ENCODE results near the gene VCL.
"Not testable (repeated sequence)": the region's sequence is repeated elsewhere in the genome, so short reads cannot be mapped to it uniquely, and the experiment has no call there.

The VCL gene
- total RNA-seq: 41.6 to 145 (median 60.5) reads per million in 9 experiments

DNA sequence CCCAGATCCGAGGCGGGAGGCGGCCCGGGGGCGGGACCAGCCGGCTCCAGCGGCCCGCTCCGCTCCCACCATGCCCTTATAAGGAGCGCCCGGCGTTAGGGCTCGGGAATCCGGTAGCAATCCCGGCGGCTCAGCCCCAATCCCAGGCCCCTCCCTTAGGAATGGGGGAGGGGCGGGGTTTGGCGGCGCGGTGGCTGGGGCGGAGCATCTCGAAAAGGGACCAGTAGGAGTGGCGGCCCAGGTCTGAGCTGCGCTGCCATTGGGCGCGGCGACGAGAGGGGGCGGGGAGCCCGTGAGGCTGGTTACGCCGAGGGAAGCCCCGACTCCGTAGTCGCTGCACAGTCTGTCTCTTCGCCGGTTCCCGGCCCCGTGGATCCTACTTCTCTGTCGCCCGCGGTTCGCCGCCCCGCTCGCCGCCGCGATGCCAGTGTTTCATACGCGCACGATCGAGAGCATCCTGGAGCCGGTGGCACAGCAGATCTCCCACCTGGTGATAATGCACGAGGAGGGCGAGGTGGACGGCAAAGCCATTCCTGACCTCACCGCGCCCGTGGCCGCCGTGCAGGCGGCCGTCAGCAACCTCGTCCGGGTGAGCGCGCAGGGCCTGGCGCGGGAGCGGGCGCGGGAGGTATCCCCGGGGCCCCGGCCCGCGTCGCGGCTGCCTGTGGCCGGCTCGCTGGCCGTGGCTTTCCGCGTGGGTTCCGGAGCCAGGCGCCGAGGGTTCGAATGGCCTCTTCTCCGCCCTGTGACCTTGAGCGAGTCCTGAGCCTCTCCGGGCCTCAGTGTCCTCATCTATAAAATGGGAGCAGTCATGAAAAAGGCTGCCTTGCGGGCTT lies at the start of gene VCL:
Gene VCL (plus strand): TSS at position 330 of the 836 bp plus-strand sequence. CDS start 92 bp downstream, at position 422.
- Mint-ChIP-seq H3K4me3 (peak within 1 kb of the TSS; percentile 89 to 96), H3K27ac (peak within 1 kb of the TSS; percentile 80 to 82), H3K27me3 (no peaks in the 10 kb centered on the region), H3K4me1 (ENCODE audit: low read depth in 2 of 2) (peaks cover 44 to 51% of the 10 kb centered on the region in 2 donors), H3K36me3 (ENCODE audit: insufficient read depth) (peaks cover 12% of the 10 kb centered on the region), H3K9me3 (no peaks in the 10 kb centered on the region)
- DNase-seq (peak; percentile 95 to 97 (median 95)), ATAC-seq (replicated peaks) (peak; percentile 96)

DNA sequence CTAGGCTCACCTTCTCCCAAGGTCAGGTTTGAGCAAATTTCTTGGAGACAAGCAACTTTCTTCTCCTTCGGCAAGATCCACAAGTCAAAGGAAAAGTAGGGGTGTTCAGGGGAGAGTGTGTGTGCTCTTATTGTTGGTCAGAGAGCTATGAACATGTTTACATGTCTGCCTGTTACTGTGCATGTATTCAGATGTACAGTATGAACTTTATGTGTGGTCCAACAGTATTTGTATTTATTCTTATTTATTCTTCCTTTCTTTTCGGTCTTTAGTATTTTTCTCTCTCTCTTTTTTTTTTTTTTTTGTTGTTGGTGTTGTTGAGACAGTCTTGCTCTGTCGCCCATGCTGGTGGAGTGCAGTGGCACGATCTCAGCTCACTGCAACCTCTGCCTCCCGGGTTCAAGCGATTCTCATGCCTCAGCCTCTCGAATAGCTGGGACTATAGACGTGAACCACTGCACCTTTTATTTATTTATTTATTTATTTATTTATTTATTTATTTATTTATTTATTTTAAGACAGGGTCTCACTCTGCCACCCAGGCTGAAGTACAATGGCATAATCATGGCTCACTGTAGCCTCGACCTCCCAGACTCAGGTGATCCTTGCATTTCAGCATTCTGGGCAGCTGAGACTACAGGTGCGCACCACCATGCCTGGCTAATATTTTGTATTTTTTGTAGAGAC lies 48.8 kb upstream of the VCL start:
- Mint-ChIP-seq H3K36me3 (ENCODE audit: insufficient read depth) (no peaks in the 10 kb centered on the region), H3K27ac (no peak overlapping the region), H3K4me1 (ENCODE audit: low read depth in 2 of 2) (peaks cover 7% of the 10 kb centered on the region in 2 donors), H3K4me3 (no peak overlapping the region), H3K9me3 (no peaks in the 10 kb centered on the region), H3K27me3 (no peaks in the 10 kb centered on the region)
- DNase-seq (no peak), ATAC-seq (replicated peaks) (no peak)

DNA sequence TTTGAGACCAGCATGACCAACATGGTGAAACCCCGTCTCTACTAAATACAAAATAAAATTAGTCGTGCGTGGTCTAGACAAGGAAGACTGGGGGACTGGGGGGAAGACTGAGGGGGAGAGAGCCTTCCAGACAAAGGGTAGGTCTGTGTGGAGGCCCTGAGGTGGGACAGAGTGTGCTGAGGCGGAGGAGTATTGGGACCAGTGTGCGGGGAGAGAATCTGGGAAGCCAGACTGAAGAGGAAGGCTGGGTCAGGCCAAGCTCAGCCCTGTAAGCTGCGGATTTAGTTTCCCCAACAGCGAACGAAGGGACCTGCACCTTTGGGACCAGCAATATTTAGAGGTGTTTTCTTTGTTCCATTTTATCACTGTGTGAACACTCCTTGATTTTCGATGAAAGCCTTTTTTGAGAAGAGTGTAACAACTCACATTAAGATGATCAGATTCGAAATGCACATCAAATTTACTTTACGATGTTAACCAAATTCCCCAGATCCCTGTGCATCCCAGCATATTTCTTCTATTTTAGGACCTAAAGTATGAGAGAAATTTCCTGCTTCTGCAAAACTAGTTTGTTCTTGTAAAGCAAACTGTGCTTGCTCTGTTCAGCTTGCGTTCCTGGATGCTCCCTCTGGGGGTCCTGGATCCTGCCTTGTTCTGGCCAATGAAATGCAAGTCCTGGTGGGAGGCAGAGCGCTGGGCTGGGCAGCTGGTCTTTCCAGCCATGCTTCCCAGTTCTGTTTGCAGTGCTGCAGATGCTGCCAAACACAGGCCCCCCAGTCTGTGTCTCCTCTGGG lies 47.6 kb upstream of the VCL start:
- no peak overlapping the region for H3K4me3 Mint-ChIP-seq
- H3K27me3 Mint-ChIP-seq: no peaks in the 10 kb centered on the region
- H3K9me3 Mint-ChIP-seq: no peaks in the 10 kb centered on the region
- ATAC-seq (replicated peaks) (no peak), DNase-seq (no peak)
- H3K36me3 Mint-ChIP-seq (ENCODE audit: insufficient read depth): peaks cover 5% of the 10 kb centered on the region
- H3K4me1 Mint-ChIP-seq (ENCODE audit: low read depth in 2 of 2): peaks cover 8 to 12% of the 10 kb centered on the region in 2 donors
- no peak overlapping the region for H3K27ac Mint-ChIP-seq

DNA sequence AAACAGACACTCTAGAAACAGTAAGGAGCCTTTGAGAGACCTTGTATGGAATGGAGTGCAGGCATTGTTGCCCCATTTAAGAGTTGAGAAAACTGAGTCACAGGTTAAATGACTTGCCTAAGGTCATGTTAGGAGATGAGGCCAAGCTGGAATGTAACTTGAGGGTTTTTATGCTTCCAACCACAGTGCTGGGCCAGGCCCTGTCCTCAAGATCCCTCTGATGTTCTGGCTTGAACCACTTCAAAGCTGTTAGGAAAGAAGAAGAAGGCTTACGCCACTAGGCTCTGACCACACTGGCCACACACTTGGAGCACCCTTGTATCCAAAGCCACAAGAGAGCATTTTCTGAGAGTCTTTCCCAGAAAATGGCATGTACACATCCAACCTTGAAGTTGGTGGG lies 44.3 kb upstream of the VCL start:
- Mint-ChIP-seq H3K9me3 (no peaks in the 10 kb centered on the region), H3K4me1 (ENCODE audit: low read depth in 2 of 2) (peaks cover 30 to 31% of the 10 kb centered on the region in 2 donors), H3K27me3 (no peaks in the 10 kb centered on the region), H3K4me3 (no peak overlapping the region), H3K36me3 (ENCODE audit: insufficient read depth) (peaks cover 9% of the 10 kb centered on the region), H3K27ac (peak overlapping the region in 1 of 2 donors; percentile 15)
- ATAC-seq (replicated peaks): no peak
- no peak for DNase-seq

DNA sequence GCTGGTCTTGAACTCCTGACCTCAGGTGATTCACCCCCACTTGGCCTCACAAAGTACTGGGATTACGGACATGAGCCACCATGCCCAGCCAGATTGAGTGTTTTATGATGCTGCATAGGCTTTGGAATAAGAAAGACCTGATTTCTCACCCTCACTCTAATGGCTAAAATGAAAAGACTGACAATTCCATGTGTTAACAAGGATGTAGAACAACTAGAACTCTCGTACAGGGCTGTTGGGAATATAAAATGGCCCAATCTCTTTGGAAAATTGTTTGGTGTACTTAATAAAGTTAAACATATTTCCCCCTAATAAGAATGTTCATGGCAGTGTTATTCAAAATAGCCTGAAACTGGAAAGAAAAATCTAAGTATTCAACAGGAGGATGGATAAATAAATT lies 43.2 kb upstream of the VCL start:
- Mint-ChIP-seq H3K9me3 (no peaks in the 10 kb centered on the region), H3K27me3 (no peaks in the 10 kb centered on the region), H3K4me1 (ENCODE audit: low read depth in 2 of 2) (peaks cover 37 to 38% of the 10 kb centered on the region in 2 donors), H3K36me3 (ENCODE audit: insufficient read depth) (peaks cover 9% of the 10 kb centered on the region), H3K4me3 (no peak overlapping the region), H3K27ac (peak overlapping the region in 1 of 2 donors; percentile 56)
- no peak for ATAC-seq (replicated peaks)
- no peak for DNase-seq

DNA sequence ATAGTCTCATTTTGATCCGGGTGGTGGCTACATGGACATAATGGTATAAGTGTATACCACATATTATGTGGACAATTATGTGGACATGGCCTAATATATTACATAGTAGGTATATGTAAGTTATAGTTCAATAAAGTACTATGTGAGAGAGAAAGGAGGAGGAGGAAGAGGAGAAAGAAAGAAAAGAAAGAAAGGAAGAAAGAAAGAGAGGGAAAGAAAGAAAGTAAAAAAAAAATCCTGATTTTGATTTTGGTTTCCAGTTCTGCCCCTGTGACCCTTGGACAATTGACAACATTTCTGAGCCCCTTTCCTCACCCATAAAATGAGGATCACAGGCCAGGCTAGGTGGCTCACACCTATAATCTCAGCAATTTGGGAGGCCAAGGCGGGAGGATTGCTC lies 42.2 kb upstream of the VCL start:
- Mint-ChIP-seq H3K27ac (peak overlapping the region in 1 of 2 donors; percentile 56), H3K4me3 (peak overlapping the region; percentile 22 to 32), H3K27me3 (no peaks in the 10 kb centered on the region), H3K9me3 (no peaks in the 10 kb centered on the region), H3K36me3 (ENCODE audit: insufficient read depth) (peaks cover 11% of the 10 kb centered on the region), H3K4me1 (ENCODE audit: low read depth in 2 of 2) (peaks cover 47 to 48% of the 10 kb centered on the region in 2 donors)
- DNase-seq (no peak), ATAC-seq (replicated peaks) (no peak)

DNA sequence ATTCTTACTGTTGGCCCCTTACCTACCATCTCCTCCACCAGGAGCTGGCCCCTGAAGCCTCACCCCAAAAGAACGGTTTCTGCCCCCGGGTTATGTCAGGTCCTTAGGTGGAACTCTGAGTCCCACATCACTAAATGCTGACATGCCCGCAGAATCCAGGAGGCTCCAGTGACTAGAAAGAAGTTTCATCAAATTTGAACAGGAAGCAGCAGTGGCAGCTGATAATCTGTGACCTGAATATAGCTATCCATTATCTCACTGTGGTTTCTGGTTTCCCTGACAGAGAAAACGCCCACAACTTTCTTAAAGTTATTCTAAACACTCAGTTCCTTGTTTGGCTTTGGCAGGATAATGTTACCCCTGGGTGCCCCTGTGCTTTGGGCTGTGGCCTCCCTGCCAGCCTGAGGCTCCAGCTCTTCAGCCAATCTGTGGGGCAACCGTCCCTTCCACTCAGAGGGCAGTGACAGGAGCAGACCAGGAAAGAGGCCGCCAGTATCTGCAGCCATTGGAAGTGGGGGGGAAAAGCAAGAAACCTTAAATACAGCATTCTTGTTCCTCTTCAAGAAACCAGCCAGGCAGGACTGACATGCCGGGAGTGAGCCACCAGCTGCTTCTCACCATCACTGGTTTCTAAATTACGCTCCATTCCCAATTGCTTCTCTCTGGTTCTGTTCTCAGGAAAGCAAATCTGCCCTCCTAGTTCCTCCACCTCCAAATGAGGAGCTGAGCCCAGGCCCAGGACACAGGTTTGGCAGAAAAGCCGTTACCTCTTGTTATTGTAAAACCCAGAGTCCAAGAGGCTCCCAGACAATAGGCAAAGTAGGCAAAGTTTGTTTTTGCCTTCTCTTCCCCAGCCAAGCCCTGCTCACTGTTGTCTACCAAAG lies 41.2 kb upstream of the VCL start:
- Mint-ChIP-seq H3K4me3 (peak overlapping the region; percentile 83 to 85), H3K4me1 (ENCODE audit: low read depth in 2 of 2) (peaks cover 52% of the 10 kb centered on the region in 2 donors), H3K36me3 (ENCODE audit: insufficient read depth) (peaks cover 11% of the 10 kb centered on the region), H3K27ac (peak overlapping the region; percentile 79 to 87), H3K27me3 (no peaks in the 10 kb centered on the region), H3K9me3 (no peaks in the 10 kb centered on the region)
- ATAC-seq (replicated peaks) (peak; percentile 87), DNase-seq (peak; percentile 27 to 29 (median 27))

DNA sequence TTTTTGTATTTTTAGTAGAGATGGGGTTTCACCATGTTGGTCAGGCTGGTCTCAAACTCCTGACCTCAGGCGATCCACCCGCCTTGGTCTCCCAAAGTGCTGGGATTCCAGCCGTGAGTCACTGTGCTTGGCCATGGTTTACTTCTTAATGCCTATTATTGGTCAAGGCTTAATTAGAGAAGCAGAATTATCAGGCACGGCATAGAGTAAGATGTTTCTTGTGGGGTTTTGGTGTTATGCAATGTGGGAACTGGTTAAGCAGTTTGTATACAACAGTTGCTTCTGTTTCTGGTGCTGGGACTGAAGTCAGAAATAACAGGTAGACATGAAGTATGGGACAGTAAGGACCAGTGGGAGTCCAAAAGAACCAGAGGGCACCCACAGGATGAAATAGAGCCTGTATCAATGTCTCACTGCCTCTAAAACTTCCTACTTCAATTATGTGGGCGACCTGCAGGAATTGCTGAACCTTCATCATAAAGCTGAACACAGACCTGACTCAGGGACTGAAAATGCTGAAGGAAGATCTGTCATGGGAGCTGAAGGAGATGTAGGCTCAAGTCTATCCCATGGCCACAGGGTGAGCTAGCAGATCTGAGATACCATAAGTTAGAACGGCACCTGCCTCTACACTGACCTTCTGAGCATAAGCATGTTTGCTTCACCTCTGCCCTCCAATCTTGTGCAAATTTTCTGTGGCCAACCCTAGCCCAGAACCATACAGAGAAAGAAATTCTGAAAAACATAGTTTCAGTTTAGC lies 38.3 kb upstream of the VCL start:
- Mint-ChIP-seq H3K36me3 (ENCODE audit: insufficient read depth) (peaks cover 7% of the 10 kb centered on the region), H3K4me1 (ENCODE audit: low read depth in 2 of 2) (peaks cover 45 to 48% of the 10 kb centered on the region in 2 donors), H3K27ac (peak overlapping the region; percentile 66 to 69), H3K27me3 (no peaks in the 10 kb centered on the region), H3K4me3 (peak overlapping the region; percentile 10 to 54), H3K9me3 (no peaks in the 10 kb centered on the region)
- ATAC-seq (replicated peaks) (no peak), DNase-seq (no peak)

DNA sequence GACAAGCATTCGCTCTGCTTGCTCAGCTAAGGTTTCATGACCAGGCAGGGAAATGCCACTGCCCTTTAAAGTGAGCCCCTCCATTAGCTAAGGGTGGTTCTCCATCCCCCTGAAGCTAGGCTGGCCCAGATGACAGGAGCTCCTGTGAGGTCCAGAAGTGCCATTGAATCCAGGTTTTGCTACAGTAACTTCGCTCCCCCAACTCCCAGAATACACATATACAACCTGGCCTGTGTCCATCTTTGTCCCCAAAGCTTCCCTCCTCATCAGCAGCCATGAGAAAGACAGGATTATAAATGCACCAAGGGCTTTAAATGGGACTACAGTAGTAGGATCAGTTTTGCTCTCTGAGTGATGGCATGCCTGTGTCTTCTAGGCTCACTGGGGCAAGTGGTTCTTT lies 35.5 kb upstream of the VCL start:
- ATAC-seq (replicated peaks) (no peak), DNase-seq (no peak)
- Mint-ChIP-seq H3K4me1 (ENCODE audit: low read depth in 2 of 2) (peaks cover 28 to 30% of the 10 kb centered on the region in 2 donors), H3K36me3 (ENCODE audit: insufficient read depth) (peaks cover 2% of the 10 kb centered on the region), H3K9me3 (no peaks in the 10 kb centered on the region), H3K27ac (no peak overlapping the region), H3K4me3 (no peak overlapping the region), H3K27me3 (no peaks in the 10 kb centered on the region)

DNA sequence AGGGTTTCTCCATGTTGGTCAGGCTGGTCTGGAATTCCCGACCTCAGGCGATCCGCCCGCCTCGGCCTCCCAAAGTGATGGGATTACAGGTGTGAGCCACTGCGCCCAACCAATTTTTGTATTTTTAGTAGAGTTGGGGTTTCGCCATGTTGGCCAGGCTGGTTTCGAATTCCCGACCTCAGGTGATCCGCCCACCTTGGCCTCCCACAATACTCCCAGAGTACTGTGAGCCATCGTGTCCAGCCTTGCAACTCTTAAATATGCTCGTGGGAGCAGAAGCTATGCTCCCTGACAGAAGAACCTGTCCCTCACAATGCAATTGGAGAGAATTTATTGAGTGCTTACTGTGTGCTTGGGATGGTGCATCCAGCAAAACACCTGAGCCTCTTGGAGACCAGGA lies 34.4 kb upstream of the VCL start:
- H3K27me3 Mint-ChIP-seq; H3K27ac Mint-ChIP-seq; H3K4me3 Mint-ChIP-seq; DNase-seq; H3K36me3 Mint-ChIP-seq (ENCODE audit: insufficient read depth); ATAC-seq (replicated peaks); H3K9me3 Mint-ChIP-seq: not testable (repeated sequence)
- peaks cover 33 to 38% of the 10 kb centered on the region in 2 donors for H3K4me1 Mint-ChIP-seq (ENCODE audit: low read depth in 2 of 2)

DNA sequence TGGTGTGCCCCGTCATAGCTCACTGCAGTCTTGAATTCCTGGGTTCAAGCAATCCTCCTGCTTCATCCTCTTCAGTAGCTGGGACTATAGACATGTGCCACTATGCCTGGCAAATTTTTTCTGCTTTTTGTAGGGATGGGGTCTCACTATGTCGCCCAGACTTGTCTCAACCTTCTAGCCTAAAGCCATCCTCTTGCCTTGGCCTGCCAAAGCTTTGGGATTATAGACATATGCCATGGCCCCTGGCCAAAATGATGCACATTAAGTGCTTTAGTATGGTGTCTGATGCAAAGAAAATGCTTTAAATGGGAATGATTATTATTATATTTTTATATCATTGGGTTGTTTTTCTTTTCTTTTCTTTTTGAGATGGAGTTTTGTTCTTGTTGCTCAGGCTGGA lies 33.2 kb upstream of the VCL start:
- peaks cover 34 to 39% of the 10 kb centered on the region in 2 donors for H3K4me1 Mint-ChIP-seq (ENCODE audit: low read depth in 2 of 2)
- H3K27me3 Mint-ChIP-seq: no peaks in the 10 kb centered on the region
- peaks cover 2% of the 10 kb centered on the region for H3K36me3 Mint-ChIP-seq (ENCODE audit: insufficient read depth)
- no peak overlapping the region for H3K27ac Mint-ChIP-seq
- no peak overlapping the region for H3K4me3 Mint-ChIP-seq
- no peaks in the 10 kb centered on the region for H3K9me3 Mint-ChIP-seq
- no peak for ATAC-seq (replicated peaks)
- DNase-seq: no peak

DNA sequence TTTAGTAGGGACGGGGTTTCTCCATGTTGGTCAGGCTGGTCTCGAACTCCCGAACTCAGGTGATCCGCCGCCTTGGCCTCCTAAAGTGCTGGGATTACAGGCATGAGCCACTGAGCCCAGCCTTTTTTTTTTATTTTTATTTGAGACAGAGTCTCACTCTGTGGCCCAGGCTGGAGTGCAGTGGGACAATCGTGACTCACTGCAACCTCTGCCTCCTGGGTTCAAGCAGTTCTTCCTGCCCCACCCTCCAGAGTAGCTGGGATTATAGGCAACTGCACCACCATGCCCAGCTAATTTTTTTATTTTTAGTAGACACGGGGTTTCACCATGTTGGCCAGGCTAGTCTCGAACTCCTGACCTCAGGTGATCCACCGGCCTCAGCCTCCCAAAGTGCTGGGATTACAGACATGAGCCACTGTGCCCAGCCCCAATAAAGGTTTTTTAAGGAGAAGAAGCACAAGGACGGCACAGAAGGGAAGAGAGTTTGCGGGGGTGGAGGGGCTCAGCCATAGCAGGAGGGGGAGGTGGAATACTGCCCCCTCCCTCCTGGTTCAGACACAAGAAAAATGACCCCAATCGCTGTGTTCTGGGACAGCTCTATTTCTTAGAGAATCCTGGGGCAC lies 32.5 kb upstream of the VCL start:
- not testable (repeated sequence) for H3K9me3 Mint-ChIP-seq; H3K4me3 Mint-ChIP-seq; DNase-seq; H3K27ac Mint-ChIP-seq; H3K36me3 Mint-ChIP-seq (ENCODE audit: insufficient read depth); H3K27me3 Mint-ChIP-seq; ATAC-seq (replicated peaks)
- H3K4me1 Mint-ChIP-seq (ENCODE audit: low read depth in 2 of 2): peaks cover 28 to 32% of the 10 kb centered on the region in 2 donors

Measured in effector memory CD8-positive, alpha-beta T cell (primary cell).